Astrocyte of the cerebellum (primary cell): ENCODE results near the gene PERP.

Experiments
- DNase-seq: peaks from one replicate; pipeline ENCODE4 v3.0.0-alpha.2; 2011; ENCODE audit warnings: low read depth
- H3K4me3 ChIP-seq: 2 replicates; pipeline ENCODE4 v1.5.1; 2011; ENCODE audit warnings: mild to moderate bottlenecking, low read depth, low read length, moderate library complexity
- CTCF ChIP-seq: IDR thresholded peaks from 2 replicates; pipeline ENCODE4 v1.5.1; 2012; ENCODE audit warnings: low read length, low read depth, moderate library complexity, mild to moderate bottlenecking; ENCODE audit errors: missing control alignments
- in situ Hi-C: cut with HindIII; loops from 2 replicates; pipeline ENCODE4 v1.10.0; 2017; ENCODE audit warnings: low sequenced_read_pairs

Gene PERP

GRCh38 chr6:138105880-138106664 lies 1.1 kb downstream of the PERP start:
- H3K4me3 ChIP-seq, result peak overlapping the region; percentile 72
- in situ Hi-C loops, result no loop called here
- no peak for DNase-seq
- no peak for TF ChIP-seq CTCF

- in situ Hi-C loops, result no loop called here
- peak overlapping the region; percentile 72 for H3K4me3 ChIP-seq
- DNase-seq, result no peak
- TF ChIP-seq CTCF, result no peak
These were observed 1.8 kb downstream of the PERP start for GRCh38 chr6:138105446-138105845.

- no peak for TF ChIP-seq CTCF
- in situ Hi-C loops, result no loop called here
- peak overlapping the region; percentile 72 for H3K4me3 ChIP-seq
- no peak for DNase-seq
These were observed 2.5 kb downstream of the PERP start for GRCh38 chr6:138104618-138105213.

- TF ChIP-seq CTCF, result no peak
- no peak for DNase-seq
- in situ Hi-C loops, result no loop called here
- no peak overlapping the region for H3K4me3 ChIP-seq
These were observed 3.3 kb downstream of the PERP start for GRCh38 chr6:138103871-138104270.

DNA sequence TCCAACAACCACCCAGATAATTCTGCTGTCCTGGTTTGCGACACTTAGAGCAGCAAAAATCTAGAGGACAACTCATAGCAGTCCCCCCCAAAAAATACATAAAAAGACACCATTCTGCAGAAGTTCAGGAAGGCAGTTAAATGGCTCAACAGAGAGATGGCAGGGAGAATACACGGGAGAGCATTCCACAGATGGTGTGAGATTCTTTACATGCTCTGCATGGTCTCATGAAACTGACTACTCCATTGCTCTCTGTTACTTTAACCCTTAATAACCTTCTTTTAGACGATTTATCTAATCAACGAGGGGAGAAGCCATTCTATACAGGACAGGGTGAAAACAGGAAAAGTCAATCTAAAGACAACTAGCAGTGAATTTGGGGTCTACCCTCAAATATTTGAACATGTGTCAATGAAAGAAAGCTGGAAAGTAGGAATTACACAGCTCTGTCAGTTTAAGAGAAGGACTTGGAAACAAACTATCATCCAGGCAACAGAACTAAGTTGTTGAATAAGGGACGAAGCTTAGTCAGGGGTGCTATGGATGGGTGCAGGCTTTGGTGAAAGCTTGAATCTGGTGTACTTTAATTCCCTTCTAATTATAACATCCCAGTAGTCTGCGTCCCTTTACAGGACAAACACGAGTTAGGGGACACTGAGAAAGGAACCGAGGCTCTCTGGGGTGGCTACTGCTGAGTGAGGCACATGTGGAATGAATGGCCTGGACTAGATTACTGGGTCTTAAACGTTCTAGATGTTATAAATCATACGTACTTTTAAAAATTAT lies 5.1 kb downstream of the PERP start:
- DNase-seq, result no peak
- H3K4me3 ChIP-seq, result no peak overlapping the region
- in situ Hi-C loops, result no loop called here
- no peak for TF ChIP-seq CTCF

DNA sequence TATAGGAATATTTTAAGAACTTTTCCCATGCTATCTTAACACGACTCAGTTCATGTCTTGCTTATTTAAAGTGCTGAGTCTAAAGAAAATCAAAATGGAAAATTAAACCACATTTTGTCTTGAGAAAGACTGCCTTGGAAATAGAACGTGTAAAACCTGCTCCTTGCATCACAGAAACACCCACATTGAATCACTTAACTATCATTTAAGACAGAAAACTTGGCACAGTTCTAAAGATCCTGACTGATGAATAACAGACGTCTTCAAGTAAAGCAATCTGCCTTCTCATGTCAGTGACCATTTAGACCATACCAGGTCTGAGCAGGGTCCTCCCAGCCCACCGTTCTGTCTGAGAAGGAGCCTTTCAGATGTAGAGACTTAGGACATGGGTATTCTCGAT lies 7.4 kb downstream of the PERP start:
- in situ Hi-C loops, result no loop called here
- no peak for TF ChIP-seq CTCF
- H3K4me3 ChIP-seq, result no peak overlapping the region
- DNase-seq, result no peak
